Prostate gland (tissue), 2 donors: ENCODE measurements around the gene HS1BP3.

Experiments used
- POLR2A ChIP-seq: fragments of 450-650 bp; IDR thresholded peaks from one replicate; pipeline ENCODE4 v1.6.1; 2016; ENCODE audit warnings: antibody characterized with exemption, mild to moderate bottlenecking
- TF ChIP-seq, protein P1 (sequence below), 4 experiments: fragments of 200-600 bp in 2 of 4; fragments of 450-650 bp in 2 of 4; sonication (generic) in 2 of 4; IDR thresholded peaks; 1 replicate in 3 of 4; 2 replicates in 1 of 4; pipeline ENCODE4 v1.5.1; 2016 to 2019; ENCODE audit warnings: antibody characterized with exemption in 4 of 4, mild to moderate bottlenecking in 2 of 4, moderate library complexity in 2 of 4

DNA sequence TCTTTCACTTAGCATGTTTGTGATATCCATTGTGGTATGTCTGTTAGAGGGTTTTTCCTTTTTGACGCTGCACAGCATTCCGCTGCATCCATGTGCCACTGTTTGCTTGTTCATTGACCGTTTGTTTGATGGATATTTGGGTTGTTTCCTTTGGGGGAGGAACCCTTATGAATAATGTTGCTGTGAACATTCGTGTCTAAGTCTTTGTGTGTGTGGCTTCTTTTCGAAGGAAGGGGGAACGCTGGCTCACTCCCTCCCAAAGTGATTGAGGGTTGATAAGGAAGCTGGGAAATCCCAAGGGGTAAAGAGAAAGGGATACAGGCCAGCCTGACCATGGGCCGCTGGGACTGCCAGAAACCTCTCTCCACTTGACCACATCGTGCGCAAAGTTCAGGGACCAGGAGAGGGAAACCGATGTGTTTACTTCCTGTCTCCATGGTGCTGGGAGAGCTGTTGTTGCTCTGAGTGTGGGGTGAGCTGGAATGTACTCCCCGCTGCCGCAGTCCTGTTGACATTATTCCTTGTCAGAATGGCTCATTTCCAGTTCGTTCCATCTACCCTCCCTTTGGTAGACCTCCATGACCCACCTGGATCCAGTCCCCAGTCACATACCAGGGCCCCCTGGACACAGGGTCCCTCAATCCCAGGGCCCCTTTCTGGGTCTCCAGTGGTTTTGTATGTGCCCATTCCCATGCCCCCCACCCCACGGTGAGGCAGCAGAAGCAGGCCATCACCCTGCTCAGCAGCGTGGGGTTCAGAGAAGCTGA lies 39.6 kb downstream of the HS1BP3 start:
- TF ChIP-seq, protein P1, sequence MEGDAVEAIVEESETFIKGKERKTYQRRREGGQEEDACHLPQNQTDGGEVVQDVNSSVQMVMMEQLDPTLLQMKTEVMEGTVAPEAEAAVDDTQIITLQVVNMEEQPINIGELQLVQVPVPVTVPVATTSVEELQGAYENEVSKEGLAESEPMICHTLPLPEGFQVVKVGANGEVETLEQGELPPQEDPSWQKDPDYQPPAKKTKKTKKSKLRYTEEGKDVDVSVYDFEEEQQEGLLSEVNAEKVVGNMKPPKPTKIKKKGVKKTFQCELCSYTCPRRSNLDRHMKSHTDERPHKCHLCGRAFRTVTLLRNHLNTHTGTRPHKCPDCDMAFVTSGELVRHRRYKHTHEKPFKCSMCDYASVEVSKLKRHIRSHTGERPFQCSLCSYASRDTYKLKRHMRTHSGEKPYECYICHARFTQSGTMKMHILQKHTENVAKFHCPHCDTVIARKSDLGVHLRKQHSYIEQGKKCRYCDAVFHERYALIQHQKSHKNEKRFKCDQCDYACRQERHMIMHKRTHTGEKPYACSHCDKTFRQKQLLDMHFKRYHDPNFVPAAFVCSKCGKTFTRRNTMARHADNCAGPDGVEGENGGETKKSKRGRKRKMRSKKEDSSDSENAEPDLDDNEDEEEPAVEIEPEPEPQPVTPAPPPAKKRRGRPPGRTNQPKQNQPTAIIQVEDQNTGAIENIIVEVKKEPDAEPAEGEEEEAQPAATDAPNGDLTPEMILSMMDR (IDR thresholded peaks at IDR 0.05): no peak
- TF ChIP-seq POLR2A: no peak
